GOT3 (cell line): Measurements from ENCODE around the gene SCO2.

Experiments used
- DNase-seq: peaks from one replicate; lab custom pipeline; 2025; ENCODE audit warnings: mixed read lengths; lab: John Stamatoyannopoulos, UW

The SCO2 gene

DNA sequence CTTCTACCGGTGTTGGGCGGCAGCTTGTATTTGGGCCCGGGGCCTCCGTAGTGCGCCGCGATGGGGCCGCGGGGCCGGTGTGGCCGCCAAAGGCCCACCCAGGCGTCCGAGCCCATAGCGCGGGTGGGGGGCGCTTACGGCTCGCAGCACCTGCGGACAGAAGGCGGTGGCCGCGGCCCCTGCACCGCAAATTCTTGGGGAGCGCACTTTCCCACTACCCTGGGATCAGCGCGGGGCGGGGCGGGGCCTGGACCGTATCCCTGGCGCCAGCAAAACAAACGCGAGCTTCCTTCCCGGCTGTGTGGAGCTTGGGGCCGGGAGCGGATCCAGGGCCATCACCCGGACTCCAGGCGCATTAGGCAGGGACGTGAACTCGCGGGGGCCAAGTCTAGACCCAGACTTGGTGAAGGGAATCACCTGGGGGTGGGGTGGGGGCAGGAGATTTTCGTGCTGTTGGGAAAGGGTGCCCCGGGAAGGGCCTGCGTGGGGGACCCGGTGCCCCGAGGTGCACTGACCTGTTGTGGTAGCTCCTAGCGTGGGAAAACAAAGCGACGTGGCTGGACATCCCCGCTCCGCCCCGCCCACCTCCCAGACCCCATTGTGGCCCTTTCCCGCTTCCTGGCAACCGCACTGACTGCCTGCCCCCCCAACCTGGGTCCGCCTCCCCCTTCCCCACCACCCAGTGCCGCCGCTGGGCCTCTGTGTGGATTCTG is 6.7 kb upstream of the SCO2 start:
- peak; percentile 17 for DNase-seq

DNA sequence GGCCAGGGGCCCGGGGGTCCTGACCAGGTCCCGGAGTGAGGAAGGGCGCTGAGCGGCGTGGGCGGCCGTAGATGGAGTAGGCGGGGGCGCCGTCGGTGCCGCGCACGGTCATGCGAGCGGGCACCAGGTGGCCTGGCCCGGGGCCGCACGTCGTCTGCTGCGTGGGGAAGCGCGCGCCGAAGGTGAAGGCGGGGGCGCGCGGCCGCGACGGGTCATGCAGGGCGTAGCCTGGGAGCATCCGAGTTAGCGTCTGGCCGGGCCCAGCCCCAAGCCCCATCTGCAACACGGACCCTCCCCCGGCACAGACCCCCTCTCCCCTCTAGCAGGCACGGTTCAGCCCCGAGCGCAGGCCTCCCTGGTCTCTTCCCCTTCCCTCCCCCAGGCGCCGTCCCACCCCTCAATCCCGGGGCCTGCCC is 6.2 kb upstream of the SCO2 start:
- DNase-seq = no peak

DNA sequence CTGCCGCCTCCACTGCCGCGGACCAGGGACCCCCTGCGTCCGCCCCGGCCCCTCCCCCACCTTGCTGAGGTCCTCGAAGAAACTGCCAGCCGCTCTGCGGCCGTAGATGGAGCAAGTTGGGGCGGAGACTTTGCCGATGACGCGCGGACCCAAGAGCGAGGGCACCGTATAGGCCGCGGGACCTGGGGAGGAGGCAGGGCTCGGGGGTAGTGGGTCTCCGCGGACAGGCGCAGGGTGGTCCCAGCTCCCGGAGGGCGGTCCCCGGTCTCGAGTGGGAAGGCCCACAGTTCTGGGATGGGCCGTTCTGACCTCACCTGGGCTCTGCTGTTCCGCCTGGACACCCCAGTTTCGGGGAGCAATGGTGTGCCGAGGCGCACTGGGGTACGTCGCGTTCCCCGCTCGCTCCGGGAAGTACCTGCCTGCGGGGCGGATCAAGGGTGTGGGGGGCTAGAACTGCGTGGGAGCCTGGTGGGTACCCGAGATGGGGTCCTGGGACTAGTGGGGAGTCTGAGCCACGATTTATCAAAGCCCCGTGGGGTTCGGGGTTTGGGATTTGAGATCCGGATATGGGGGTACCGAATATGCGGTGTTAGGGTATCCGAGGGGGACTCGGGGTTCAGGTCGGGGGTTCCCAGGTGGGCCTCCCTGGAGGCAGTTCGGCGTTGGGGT is 5.6 kb upstream of the SCO2 start:
- peak; percentile 44 for DNase-seq

DNA sequence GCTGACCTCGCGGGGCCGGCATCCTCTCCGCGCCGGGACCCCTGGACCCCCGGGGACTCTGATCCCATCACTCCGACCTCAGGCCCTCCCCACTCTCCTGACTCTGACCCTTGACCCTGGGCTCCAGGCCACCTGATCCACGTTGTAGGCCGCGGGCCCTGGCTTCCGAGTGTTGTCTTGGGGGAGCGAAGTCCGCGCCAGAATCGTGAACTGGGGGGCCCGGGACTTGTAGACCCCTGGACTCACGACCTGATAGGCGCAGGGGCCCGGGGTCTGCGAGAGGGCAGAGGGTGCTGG is 5.1 kb upstream of the SCO2 start:
- peak; percentile 63 for DNase-seq

DNA sequence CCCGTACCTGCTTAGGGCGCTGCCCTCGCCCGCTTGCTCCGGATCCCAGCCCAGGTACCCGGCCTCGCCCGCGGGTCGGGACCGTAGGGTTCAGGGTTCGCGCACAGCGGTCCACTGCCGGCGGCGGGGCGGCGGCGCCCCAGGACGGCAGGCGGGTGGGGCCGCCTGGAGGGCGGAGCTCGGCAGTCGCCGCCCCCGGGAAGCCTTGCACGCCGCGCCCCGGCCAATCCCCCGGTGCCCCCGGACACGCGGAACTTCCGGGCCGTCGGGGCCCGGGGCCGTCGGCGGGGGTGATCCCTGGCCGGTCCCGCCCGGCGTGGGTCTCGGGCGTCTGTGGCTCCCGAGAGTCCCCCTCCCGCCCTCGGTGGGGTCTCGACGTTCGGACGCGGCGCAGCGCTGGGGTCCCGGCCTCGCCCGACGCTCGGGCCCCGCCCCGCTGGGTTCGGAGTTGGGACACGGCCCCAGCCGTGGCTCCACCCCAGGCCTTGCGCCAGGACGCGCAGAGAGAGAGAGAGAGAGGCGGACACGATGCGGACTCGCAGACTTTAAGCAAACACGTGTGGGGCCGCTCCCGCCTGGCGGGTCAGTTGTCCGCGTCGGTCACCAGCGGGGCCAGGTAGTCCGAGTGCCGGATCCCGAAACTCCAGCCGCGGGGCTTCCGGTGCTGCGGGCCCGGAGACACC is 4.6 kb upstream of the SCO2 start, which contains the start of gene TYMP:
Gene TYMP, minus strand, starts transcription at position 116 of the 683 bp plus-strand sequence. CDS start 303 bp downstream, outside the sequence.
- DNase-seq = peak; percentile 63

GRCh38 chr22:50529416-50529896 is 4.1 kb upstream of the SCO2 start:
- DNase-seq = no peak

GRCh38 chr22:50528682-50529415 is 3.5 kb upstream of the SCO2 start:
- DNase-seq = no peak

DNA sequence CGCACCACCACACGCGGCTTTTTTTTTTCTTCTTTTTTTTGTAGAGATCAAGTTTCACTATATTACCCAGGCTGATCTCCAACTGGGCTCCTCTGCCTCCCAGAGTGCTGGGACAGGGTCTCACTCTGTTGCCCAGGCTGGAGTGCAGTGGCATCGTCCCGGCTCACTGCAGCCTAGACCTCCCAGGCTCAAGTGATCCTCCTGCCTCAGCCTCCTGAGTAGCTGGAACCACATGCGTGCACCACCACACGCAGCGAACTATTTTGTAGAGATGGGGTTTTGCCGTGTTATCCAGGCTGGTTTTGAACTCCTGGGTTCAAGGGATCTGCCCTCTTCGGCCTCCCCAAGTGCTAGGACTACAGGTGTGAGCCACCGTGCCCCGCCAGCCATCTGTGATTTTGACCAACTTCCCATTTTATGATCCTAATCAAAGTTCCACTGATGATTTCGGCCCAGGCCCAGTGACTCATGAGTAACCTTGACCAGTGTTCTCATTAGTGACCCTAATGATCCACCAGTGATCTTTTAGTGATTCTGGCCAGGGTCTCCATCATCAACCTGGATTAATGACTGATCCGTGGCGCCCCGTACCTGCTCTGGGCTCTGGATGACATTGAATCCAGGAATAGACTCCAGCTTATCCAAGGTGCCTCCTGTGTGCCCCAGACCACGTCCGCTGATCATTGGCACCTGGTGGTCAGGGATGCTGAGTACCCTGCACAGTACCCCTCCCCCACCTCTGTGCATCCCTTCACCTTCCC is 2.7 kb upstream of the SCO2 start:
- no peak for DNase-seq

GRCh38 chr22:50526834-50527801 is 1.7 kb upstream of the SCO2 start:
- no peak for DNase-seq

- DNase-seq = peak; percentile 67
Measured at GRCh38 chr22:50526108-50526833, 873 bp upstream of the SCO2 start.

- no peak for DNase-seq
Measured at GRCh38 chr22:50525858-50526107, 385 bp upstream of the SCO2 start.

DNA sequence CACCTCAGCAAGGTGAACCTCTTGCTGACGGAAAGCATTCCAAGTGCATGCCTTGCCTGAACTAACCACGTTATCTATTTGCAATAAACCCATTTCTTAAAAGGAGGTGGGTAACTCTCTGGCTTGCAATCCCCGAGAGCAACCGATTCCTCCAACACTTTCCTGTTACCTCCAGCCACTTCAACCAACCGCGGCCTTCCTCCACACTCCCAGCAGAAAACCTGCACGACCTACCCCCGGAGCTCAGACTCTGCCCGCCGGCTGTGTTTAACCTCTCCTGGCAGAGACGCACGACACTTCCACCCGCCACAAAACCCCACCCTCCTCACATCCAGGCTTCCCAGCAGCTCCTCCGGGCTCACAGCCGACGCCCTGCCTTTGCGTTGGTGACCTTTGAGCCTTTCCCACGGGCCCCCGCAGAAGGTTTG is 708 bp downstream of the SCO2 start:
- DNase-seq = no peak

- no peak for DNase-seq
Measured at GRCh38 chr22:50523806-50524675, 1.4 kb downstream of the SCO2 start.

DNA sequence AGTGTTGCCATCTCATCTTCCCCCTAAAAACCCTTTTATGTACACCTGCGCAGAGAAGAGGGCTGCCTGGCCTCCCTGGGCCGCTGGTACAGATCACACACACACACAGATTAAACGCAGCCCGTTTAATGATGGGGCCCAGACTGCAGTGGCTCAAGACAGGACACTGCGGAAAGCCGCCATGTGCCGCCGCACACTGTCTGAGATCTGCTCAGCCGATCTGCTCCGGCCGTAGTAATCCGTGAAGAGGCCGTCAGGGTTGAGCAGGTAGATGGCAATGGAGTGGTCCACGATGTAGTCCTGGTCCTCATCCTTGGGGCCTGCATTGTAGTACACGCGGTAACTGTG is 2.0 kb downstream of the SCO2 start:
- no peak for DNase-seq

GRCh38 chr22:50522806-50523438 is 2.5 kb downstream of the SCO2 start:
- no peak for DNase-seq

- DNase-seq = no peak
Measured at GRCh38 chr22:50522208-50522805, 3.1 kb downstream of the SCO2 start.

DNA sequence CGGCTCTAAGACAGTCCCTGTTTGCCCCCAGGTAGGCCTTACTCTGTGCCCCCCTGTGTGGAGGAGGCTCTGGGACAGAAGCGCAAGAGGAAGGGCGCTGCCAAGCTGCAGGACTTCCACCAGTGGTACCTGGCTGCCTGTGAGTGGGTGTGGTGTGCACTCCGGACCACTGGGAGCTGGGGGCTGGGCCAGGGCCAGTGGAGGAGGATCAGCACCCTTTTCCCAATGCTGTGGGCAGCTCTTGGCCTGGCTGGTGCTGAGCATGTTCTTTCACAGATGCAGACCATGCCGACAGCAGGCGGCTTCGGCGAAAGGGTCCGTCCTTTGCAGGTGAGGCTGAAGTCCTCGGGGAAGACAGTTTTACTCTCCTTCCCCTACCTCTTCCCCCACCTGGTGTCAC is 3.7 kb downstream of the SCO2 start:
- no peak for DNase-seq

GRCh38 chr22:50520826-50521453 is 4.5 kb downstream of the SCO2 start:
- DNase-seq = no peak
